Measurements from ENCODE around the gene SATB1.
"Not testable (repeated sequence)": the region's sequence is repeated elsewhere in the genome, so short reads cannot be mapped to it uniquely, and the experiment has no call there.

Gene SATB1

DNA sequence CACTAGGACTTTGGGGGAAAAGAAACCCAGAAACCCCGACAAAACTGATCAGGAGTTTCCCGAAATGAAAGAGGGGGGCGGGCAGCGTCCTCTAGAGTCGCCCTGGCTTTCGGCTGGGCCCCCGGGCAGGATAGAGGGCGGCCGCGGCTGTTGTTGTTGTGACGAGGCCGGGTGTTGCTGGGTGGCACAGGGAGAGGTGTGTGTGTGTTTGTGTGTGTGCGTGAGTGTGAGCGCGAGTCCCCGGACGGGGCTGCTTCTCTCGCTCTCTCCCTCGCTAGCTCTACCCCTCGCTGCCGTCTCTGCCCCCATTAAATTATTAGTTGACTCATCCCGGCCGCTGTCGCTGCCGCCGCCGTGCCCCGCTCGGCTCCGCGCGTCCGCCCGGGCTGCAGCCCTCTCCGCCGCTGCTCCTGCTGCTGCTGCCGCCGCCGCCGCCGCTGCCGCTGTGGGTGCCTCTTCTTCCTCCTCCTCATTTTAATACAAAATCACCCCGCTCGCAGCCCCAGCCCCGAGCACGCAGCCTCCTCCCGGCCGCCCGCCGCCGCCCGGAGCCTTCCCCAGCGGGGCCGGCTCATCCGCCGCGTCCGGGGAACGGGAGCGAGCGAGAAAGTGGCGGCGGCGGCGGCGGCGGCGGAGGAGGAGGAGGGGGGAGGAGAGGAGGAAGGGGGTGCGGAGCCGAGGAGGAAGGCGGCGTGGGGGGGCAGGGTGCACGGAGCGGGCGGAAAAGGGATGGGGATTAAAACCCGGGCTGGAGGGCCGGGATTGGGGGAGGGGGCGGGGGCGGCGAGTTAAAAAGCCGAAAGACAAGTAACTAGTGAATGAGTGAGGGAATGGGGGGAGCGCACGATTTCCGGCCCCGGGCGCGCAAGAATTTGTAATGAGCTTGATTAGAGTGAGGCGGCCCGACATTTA is at the start of gene SATB1:
Gene SATB1, minus strand, starts transcription at position 611 of the 912 bp plus-strand sequence. CDS start 4,372 bp downstream, outside the sequence.
- peak in 1 of 2 donors; percentile 36 for DNase-seq (ENCODE audit: extremely low read depth in 1 of 2, low read depth in 1 of 2)

DNA sequence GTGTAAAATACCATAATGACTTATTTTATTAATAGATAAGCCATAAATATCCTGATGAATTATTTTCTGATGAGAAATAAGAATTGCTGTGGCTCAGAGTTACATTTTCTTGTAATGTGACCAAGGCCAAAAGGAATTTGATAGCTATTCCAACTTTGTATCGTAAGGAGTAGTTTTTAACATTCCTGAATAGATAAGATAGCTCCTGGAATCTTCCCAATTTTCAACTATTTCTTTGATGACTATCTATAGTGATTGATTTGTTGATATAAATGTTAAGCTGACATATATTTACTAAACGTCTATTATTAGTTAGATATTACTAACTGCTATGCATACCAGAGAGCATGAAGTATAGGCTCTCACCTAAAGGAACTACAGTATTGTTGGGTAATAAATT is 49.1 kb upstream of the SATB1 start:
- no peak for DNase-seq (ENCODE audit: extremely low read depth in 1 of 2, low read depth in 1 of 2)

DNA sequence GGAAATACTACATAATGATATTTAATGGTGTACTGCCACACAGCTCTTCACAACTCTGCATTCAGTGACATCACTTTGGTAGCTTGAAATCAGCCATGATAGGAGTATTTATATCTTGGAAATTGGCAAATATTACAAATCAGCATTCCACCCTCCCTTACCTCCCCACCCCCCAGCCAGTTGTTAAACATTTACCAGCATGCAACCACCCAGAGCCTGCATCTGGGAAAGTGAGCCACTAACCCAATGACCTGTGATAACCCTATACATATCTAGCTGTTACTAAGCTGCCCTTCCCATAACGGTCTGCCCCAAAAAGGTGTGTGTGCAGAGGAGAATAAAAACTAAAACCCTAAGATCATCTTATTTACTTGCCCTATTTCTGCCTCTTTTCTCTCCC is 44.6 kb upstream of the SATB1 start:
- no peak for DNase-seq (ENCODE audit: extremely low read depth in 1 of 2, low read depth in 1 of 2)

DNA sequence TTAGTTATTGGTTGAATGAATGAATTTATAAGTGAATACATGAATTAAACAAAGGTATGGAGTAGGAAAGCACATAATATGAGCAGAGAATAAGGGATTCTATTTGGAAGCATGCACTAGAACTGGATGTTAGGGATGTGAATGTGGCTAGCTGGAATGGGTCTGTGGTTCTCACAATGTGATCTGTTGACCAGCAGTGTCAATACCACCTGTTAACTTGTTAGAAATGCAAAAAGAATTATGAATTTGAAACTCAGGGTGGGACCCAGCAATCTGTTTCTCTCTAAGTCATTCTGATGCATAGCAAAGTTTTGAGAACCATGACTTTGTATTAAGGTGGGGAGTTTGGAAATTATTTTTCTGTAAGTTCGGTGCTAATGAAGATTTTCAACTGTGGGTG is 41.0 kb upstream of the SATB1 start:
- DNase-seq (ENCODE audit: extremely low read depth in 1 of 2, low read depth in 1 of 2), result no peak

DNA sequence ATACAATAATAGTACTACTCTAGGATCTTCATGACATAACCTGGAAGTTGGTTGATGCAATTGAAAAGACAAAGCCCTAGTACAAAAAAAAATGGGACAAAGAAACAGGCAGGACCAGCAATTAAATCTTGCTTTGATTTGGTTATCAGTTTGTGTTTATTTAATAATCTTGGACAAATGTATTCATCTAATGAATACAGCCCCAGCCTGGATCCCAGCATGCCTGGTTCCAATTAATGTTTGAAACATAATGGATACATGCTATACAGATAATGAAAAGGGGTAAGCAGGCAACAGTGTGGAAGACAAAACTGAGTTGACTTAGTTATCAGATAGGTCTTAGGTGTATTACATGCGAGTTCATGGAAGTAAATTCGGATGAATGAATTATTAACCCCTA is 29.6 kb upstream of the SATB1 start:
- DNase-seq (ENCODE audit: extremely low read depth in 1 of 2, low read depth in 1 of 2), result no peak

DNA sequence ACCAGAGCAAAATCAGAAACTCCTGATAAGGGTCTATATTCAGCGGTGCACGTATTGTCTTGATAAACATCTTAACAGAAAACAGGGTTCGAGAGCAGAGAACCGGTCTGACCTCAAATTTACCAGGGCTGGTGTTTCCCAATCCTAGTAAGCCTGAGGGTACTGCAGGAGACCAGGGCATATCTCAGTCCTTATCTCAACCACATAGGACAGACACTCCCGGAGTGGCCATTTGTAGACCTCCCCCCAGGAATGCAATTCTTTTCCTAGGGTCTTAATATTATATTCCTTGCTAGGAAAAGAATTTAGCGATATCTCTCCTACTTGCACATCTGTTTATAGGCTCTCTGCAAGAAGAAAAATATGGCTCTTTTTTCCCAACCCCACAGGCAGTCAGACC is 24.5 kb upstream of the SATB1 start:
- DNase-seq (ENCODE audit: extremely low read depth in 1 of 2, low read depth in 1 of 2), result not testable (repeated sequence)

DNA sequence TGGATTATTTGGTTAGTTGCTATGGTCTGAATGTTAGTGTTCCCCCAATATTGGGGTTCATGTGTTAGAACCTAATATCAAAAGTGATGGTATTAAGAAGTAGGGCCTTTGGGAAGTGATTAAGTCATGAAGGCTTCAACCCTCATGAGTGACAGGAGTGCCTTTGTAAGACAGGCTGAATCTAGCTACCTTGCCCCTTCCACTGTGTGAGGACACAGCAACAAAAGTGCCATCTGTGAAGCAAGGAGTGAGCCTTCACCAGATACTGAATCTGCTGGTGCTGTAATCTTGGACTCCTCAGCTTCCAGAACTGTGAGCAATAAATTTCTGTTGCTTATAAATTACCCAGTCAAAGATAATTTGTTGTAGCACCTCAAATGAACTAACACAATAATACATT is 22.6 kb upstream of the SATB1 start:
- DNase-seq (ENCODE audit: extremely low read depth in 1 of 2, low read depth in 1 of 2), result no peak

DNA sequence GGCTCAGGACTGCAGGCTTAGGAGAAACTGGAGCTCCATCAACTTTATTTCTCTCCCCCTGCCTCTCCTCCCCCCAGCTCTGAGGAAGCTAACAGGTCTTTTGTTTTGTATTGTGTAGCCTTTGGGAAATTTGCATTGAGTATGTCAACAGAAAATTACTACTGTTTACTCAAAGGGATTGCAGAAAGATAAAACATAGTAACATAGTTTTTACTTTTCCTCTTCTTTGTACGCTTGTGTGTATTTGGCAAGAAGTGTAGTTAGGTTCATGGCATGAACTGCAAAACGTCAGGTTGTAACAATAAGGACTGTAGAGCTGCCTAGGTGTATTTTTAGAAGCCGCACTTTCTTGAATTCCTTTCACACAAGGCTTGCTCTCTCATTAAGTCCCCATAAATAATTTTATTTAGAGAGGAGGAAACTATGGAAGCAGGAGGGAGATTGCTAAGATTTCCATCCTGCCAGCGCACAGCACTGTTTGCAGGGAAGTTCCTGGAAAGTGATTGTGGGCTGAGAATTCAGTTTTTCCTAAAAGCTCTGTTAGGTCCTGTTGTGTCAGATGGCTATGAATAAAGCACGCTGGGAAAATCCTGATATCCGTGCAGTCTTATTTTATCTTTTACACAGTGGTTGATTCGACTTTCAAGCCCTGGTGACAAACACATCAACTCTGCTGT is 21.1 kb upstream of the SATB1 start:
- DNase-seq (ENCODE audit: extremely low read depth in 1 of 2, low read depth in 1 of 2), result no peak

DNA sequence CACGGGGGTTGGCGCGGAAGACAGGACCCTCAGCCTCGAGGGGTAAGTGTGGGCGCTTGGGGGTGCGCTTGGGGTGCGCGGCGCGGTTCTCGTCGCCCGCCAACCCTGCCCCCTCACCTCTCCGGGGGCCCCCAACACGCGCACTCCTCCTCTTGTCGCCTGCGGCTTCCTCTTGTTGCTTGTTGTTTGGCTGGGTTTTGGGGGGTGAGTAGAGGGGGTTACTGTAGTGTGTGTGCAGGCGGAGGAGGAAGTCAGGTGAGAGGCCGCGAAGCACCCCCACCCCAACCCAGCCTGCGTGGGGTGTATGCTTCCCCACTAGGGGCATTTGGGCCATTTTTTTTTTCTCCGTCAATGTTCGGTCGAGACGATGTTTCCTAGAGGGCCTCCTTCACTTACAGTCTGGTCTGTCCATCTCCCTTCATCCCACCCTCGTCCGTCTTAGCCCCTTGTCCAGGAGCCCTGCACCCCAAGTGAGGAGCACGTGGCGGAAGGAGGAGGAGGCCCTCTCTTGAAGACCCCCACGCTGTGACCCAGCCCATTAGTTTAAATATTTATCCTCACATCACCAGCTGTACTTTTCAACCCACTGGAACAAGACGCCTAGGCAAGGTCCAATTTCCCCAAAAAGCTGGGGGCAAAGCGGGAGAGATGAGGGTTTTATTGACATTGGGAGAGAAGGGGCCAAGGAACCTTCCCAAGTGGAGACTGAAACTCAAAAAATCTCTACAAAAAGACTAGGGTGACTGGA is 20.4 kb upstream of the SATB1 start:
- DNase-seq (ENCODE audit: extremely low read depth in 1 of 2, low read depth in 1 of 2), result peak in 1 of 2 donors; percentile 76

DNA sequence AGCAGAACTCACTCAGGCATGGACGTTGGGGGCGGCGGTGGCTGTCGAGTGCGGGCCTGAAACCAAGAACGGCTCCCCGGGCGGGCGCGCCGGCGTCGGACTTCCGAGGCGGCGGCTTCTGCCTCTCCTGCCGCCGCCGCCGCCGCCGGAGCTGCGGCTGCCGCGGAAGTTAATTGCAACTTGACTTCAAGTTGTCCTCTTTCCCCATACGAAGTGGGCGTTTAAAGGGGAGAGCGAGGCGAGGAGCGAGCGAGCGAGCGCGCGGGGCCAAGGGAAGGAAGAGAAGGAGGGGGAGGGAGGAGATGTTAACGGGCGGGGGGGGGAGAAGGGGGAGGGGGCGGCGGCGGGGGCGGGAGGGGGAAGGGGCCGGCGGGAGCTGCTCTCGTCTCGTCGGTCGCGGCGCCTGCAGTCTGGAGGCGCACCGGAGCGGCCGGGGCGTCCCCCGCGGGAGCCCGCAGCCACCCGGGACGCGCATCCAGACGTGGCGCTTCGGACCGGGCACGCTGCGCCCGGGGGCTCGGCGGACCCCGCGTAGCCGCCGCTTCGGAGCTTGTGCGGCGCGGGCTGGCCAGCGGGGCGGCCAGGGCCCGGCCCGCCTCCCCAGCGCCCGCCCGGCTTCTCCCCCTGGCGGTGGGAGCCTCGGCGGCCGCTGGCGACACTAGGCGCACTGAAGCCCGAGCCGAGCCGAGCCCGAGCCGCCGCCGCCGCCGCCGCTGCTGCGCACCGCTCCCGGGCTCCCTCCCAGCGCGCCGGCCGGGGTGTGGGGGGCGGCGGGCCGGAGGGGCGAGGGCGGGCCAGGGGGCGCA is 19.7 kb upstream of the SATB1 start:
- peak in 1 of 2 donors; percentile 58 for DNase-seq (ENCODE audit: extremely low read depth in 1 of 2, low read depth in 1 of 2)

DNA sequence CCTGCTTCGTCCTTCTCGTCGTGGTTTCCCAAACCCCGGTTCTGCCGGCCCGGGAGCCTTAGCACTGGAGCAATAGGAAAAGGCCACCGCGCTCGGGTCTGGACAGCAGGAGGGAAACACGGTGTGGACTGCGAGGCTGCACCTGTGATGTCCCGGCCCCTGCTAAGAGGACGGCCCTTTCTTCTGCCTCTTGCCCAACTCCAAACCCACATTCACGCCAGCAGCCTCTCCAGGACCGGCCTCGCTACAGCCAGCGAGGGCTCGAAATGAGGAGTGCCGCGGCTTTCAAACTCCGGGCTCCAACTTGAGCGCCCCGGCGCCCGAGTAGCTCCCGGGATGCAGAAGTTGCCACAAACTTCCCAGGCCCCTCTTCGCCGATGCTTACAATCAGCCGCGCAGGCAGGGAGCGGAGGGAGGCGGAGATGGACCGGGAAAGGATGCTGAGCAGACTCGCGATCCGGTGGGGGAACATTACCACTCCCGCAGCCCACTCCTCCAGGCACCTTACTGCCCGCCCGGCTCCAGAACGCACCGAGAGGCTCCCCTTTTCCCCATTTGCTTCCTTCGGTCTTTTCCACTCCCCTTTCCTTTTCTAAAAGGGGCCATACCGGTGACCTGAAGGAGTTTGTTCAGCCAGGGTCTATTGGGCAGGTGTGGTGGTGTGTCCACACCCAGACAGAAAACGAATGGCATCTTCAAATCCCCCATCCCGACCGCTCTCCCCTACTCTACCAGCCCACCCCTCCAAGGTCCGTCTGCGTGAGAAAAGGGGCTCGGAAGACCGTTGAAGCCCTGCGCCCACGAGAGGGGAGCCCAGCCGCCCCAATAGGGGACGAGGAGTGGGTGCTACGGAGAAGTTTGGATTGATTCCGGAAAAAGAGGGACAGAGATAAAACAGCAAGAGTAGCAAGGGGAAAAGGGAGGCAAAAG is 18.8 kb upstream of the SATB1 start:
- no peak for DNase-seq (ENCODE audit: extremely low read depth in 1 of 2, low read depth in 1 of 2)

DNA sequence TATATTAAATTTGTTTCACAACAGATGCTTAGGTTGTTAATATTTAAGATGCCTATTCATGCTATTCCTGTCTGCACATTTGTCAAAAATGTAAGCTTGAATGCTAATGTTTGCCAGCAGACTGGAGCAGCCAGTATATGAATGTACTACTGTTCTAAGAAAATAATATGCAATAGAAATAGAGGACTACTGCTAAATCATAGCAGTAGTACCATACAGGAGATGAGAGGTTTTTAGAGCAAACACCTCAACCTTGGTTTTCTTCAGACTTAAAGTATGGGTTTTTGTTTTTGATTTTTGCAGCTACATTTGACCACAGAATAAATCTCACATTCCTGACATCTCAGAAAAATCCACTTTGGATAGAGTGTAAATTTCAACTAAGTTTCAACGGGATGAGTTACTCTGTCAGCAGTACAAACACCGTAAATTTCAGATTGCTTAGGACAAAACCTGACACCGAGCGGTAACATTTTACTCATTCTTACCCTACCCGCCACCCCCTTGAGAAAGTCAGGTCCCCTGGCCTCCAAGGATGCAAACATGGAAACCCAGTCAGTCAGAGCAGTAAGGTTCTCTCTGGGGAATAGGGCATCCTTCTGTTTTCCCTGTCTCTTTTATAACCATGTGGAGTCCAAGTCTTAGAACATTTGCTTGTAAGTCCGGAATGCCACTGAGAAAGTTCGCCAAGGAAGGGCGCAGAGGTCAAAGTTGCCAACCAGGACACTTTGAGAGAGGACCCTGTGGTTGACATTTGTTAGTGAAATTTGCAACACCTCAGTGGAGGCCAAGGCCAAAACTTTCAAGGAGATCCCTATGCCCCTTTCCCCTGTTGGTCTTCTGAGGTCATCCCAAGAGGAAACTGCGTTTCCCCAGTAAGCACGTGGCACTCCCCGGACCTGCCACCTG is 17.9 kb upstream of the SATB1 start:
- no peak for DNase-seq (ENCODE audit: extremely low read depth in 1 of 2, low read depth in 1 of 2)

DNA sequence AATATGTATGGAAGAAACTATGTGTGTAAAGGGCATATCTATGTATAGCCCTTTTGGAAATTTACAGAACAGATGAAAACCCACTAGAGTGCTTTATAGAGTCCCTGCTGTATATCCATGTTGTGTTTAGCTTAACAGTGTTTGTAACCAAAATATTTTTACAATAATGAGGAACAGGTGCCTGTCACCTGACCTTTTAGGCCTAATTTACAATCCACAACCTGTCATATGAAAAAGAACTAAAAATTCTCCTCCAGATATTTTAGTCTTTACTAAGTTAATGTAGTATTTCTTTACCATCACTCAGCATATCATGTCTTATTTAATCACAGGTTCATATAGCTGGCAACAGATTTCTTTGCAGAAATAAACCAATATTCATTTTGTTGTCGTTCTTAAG is 16.4 kb upstream of the SATB1 start:
- DNase-seq (ENCODE audit: extremely low read depth in 1 of 2, low read depth in 1 of 2), result no peak

DNA sequence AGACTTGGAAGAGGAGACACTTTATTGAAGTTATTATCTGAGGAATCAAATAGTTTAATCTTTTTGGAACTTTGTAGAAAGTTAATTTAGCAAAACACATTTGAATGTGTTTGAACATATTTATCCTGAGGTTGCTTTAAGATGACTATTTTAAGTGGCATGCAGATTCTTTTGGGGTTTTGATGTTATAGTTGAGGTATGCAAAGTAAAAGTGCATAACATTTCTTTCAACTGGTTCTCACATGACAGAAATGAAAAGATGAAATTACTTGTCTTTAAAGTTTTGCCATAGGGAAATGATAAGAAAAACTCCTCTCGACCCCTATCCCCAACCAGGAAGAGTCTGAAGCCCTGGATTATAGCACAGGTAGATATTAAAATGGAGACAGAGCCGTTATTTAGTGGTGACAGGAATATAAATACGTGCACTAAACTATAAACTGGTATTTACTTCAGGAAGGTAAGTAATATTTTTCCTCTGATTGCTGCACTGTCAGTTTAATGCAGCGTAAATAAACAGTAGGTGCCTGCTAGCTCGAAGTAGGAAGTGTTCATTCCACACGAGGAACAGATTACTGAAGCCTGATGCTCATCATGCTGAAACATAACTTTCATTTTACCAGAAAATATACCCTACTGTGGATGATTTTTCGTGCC is 15.1 kb upstream of the SATB1 start:
- no peak for DNase-seq (ENCODE audit: extremely low read depth in 1 of 2, low read depth in 1 of 2)

DNA sequence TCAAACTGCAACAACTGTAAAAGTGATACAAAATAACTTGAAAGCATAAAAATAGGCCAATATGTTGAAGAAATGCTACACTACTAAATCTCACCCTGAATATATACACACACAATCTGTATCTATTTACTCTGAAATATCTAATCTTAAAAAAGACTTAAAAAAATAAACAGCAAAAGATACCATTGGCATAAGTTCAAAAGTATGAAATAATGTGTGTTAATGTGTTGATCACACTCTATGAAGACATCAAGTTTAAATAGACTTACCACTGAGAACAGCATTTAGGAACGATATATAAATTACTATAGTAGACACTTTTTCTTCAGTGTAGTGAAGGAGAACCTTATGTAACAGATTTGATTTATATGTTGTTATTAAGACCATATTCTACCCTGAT is 14.1 kb upstream of the SATB1 start:
- no peak for DNase-seq (ENCODE audit: extremely low read depth in 1 of 2, low read depth in 1 of 2)

DNA sequence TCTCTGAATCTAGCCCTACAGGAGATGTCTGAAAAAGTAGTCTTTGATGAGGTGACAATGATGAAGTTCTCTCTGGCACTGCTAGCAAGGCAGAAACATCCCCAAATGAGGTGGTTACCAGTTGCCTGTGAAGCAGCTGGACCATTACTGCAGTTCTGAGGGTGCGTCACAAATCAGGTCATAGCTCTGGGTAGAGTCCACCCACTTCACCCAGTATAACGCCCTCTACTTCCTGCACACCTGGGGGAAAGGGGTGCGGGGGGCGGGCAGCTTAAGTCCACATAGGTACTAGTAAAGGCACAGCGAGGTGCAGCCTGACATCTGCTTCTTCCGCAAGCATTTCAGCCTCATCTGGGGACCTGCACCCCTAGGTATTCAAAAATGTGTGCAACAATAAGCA is 13.4 kb upstream of the SATB1 start:
- DNase-seq (ENCODE audit: extremely low read depth in 1 of 2, low read depth in 1 of 2), result peak in 1 of 2 donors; percentile 69

DNA sequence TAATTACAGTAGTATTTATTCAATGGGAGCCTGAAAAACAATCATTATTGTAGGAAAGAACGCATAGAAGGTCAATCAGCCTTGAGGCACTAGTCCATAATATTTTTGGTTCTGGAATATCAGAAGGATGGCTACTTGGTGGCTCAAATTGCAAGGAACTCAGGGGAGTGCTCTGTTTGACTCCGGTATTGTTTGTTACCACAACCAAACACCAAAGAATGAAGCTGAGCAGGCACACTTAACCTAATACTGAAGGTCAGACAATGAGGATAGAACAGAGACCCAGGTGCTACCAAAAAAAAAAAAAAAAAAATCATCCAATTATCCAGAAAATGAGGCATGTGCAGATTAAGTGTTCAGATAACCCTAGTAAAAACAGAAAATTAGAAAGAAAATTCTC is 11.1 kb upstream of the SATB1 start:
- DNase-seq (ENCODE audit: extremely low read depth in 1 of 2, low read depth in 1 of 2), result no peak

DNA sequence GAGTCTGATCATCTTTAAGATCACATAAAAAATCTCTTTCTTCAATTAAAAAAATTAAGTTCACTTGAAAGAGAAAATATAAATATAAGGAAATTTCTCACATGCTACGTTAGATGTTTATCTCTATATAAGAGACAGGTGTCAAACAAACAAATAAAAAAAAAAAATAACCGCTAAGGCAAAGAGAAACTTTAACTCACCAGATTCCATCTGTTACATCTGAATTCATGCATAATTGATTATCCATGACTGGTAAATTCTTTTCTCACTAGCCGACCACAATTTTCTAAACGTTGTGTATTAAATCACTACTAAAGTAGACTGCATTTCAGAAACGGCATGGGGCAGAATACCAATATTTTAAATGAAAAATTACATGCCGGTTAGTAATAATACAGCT is 9.6 kb upstream of the SATB1 start:
- DNase-seq (ENCODE audit: extremely low read depth in 1 of 2, low read depth in 1 of 2), result no peak

All from stimulated activated CD8-positive, alpha-beta memory T cell treated with anti-CD3 and anti-CD28 coated beads, Interleukin-7, amount 100 ng/mL, for 48 hours (primary cell).